ENCODE results near the gene ZNF296. TPM values are rescaled to one million over a fixed set of nuclear protein-coding genes. Genes with fewer than 3 reads are reported as not detected.

Gene ZNF296
- polyA plus RNA-seq, 1 donor from 2014 or later: 1.4 TPM

- Histone ChIP-seq H3K9me2 (ENCODE audit: insufficient read depth, low read length) (no peaks in the 10 kb centered on the region), H3K27ac (ENCODE audit: low read length) (no peak overlapping the region), H3K4me3 (ENCODE audit: low read length) (no peak overlapping the region), H3F3A (ENCODE audit: insufficient read depth, low read length, poor library complexity, severe bottlenecking) (no peaks in the 10 kb centered on the region), H3K79me2 (replicated peaks; ENCODE audit: insufficient read depth, low read length) (peaks cover 85% of the 10 kb centered on the region), H4K20me1 (ENCODE audit: insufficient read depth) (peaks cover 26% of the 10 kb centered on the region), H3K4me2 (ENCODE audit: low read length) (no peak overlapping the region), H3K9me3 (ENCODE audit: low read length) (no peaks in the 10 kb centered on the region), H3K9ac (ENCODE audit: low read length) (no peak overlapping the region), H3K36me3 (ENCODE audit: insufficient read depth, low read length) (no peaks in the 10 kb centered on the region), H3K27me3 (ENCODE audit: insufficient read depth, low read depth, low read length) (no peaks in the 10 kb centered on the region), H2AFZ (ENCODE audit: low read depth, low read length) (no peak overlapping the region)
- TF ChIP-seq POLR2AphosphoS5 (IDR thresholded peaks at IDR 0.05) (no peak), TAF1 (IDR thresholded peaks at IDR 0.05; ENCODE audit: low read depth) (no peak), CTCF (IDR thresholded peaks at IDR 0.05; ENCODE audit: poor library complexity, severe bottlenecking) (no peak), EP300 (conservative IDR thresholded peaks at IDR 0.05; ENCODE audit: poor library complexity, severe bottlenecking) (no peak), SMC3 (conservative IDR thresholded peaks at IDR 0.05; ENCODE audit: poor library complexity) (no peak), EZH2 (IDR thresholded peaks at IDR 0.05; ENCODE audit: borderline replicate concordance, insufficient read depth, low read length, poor library complexity, severe bottlenecking) (no peak), REST (IDR thresholded peaks at IDR 0.05; ENCODE audit: borderline replicate concordance) (no peak), RAD21 (conservative IDR thresholded peaks at IDR 0.05) (no peak)
Observed at GRCh38 chr19:45097450-45097775, 21.1 kb upstream of the ZNF296 start.

- peaks cover 78% of the 10 kb centered on the region for H3K79me2 ChIP-seq (replicated peaks; ENCODE audit: insufficient read depth, low read length)
- no peak overlapping the region for H3K9ac ChIP-seq (ENCODE audit: low read length)
- no peak overlapping the region for H2AFZ ChIP-seq (ENCODE audit: low read depth, low read length)
- H4K20me1 ChIP-seq (ENCODE audit: insufficient read depth): peaks cover 26% of the 10 kb centered on the region
- TF ChIP-seq MXI1 (conservative IDR thresholded peaks at IDR 0.05; ENCODE audit: poor library complexity, severe bottlenecking): no peak
- no peak for TF ChIP-seq EP300 (conservative IDR thresholded peaks at IDR 0.05; ENCODE audit: poor library complexity, severe bottlenecking)
- no peak for TF ChIP-seq EZH2 (IDR thresholded peaks at IDR 0.05; ENCODE audit: borderline replicate concordance, insufficient read depth, low read length, poor library complexity, severe bottlenecking)
- no peak for TF ChIP-seq SMC3 (conservative IDR thresholded peaks at IDR 0.05; ENCODE audit: poor library complexity)
- TF ChIP-seq POLR2AphosphoS5 (IDR thresholded peaks at IDR 0.05): no peak
- TF ChIP-seq REST (IDR thresholded peaks at IDR 0.05; ENCODE audit: borderline replicate concordance): no peak
- TF ChIP-seq RAD21 (conservative IDR thresholded peaks at IDR 0.05): no peak
- no peak for TF ChIP-seq TAF1 (IDR thresholded peaks at IDR 0.05; ENCODE audit: low read depth)
- H3K4me3 ChIP-seq (ENCODE audit: low read length): peak overlapping the region; percentile 98
- H3F3A ChIP-seq (ENCODE audit: insufficient read depth, low read length, poor library complexity, severe bottlenecking): peaks cover 4% of the 10 kb centered on the region
- H3K9me3 ChIP-seq (ENCODE audit: low read length): no peaks in the 10 kb centered on the region
- no peak overlapping the region for H3K27ac ChIP-seq (ENCODE audit: low read length)
- no peak overlapping the region for H3K4me2 ChIP-seq (ENCODE audit: low read length)
- H3K9me2 ChIP-seq (ENCODE audit: insufficient read depth, low read length): no peaks in the 10 kb centered on the region
- H3K27me3 ChIP-seq (ENCODE audit: insufficient read depth, low read depth, low read length): no peaks in the 10 kb centered on the region
- no peaks in the 10 kb centered on the region for H3K36me3 ChIP-seq (ENCODE audit: insufficient read depth, low read length)
Observed at GRCh38 chr19:45096700-45097099, 20.4 kb upstream of the ZNF296 start.

All from neural cell (in vitro differentiated cells).